ENCODE data around the gene EXT2.

DNA sequence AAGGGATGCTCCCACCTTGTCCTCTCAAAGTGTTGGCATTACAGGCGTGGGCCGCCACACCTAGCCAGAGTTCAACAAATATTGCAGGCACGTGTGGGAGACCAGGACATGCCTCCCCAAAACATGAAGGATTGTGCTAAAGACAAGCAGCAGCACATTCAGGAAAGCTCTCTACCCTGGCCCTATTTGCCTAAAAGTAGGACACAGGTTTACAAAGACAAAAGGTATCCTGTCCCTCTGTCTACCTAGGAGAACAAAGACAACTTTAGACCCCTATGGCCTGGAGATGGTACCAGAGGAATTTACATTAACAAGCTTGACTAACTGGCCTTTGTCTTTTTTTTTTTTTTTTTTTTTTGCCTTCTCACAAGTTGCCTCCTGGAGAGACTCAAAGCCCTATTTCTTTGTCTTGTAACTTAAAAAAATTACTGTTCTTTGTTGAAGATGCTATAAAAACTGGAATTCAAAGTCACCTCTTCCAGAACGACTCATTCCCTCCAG is 30.3 kb upstream of the EXT2 start:
- TF ChIP-seq, protein P1, sequence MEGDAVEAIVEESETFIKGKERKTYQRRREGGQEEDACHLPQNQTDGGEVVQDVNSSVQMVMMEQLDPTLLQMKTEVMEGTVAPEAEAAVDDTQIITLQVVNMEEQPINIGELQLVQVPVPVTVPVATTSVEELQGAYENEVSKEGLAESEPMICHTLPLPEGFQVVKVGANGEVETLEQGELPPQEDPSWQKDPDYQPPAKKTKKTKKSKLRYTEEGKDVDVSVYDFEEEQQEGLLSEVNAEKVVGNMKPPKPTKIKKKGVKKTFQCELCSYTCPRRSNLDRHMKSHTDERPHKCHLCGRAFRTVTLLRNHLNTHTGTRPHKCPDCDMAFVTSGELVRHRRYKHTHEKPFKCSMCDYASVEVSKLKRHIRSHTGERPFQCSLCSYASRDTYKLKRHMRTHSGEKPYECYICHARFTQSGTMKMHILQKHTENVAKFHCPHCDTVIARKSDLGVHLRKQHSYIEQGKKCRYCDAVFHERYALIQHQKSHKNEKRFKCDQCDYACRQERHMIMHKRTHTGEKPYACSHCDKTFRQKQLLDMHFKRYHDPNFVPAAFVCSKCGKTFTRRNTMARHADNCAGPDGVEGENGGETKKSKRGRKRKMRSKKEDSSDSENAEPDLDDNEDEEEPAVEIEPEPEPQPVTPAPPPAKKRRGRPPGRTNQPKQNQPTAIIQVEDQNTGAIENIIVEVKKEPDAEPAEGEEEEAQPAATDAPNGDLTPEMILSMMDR (conservative IDR thresholded peaks at IDR 0.05) = no peak
- TF ChIP-seq ZFX (IDR thresholded peaks at IDR 0.05) = no peak

All from C4-2B (cell line).